ENCODE measurements around the gene FRMD4B.

The FRMD4B gene

DNA sequence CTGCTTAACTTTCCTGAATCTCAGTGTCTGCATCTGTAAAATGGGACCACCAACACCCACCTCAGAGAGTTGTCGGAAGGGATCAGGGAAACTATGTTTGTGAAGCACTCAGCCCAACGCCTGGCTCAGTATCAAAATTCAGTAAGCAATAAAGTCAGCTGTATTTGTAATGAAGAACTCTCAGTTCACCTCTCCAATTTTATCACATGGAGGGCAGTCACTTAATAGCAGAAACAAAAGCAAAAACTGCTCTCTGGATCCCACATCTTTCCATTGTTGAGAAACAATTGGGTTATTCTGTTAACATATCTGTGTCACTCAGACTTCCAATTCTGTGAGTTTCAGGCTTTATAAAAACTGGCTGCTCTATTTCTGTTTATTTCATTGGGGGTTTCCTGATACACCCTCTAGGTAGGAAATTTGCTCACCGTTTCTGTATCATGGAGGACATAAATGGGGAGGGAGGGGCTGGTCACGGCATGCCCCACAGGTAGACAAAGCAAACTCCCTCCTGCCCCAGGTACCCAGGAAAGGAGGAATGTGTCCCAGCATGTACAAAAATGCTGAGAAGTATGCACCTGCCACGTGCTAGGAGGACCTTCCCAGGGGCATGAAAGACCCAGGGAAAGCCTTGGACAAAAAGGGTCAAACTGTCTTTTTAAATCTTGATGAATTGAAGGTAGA, 182.1 kb downstream of the FRMD4B start:
- DNase-seq (ENCODE audit: low read depth), result no peak

DNA sequence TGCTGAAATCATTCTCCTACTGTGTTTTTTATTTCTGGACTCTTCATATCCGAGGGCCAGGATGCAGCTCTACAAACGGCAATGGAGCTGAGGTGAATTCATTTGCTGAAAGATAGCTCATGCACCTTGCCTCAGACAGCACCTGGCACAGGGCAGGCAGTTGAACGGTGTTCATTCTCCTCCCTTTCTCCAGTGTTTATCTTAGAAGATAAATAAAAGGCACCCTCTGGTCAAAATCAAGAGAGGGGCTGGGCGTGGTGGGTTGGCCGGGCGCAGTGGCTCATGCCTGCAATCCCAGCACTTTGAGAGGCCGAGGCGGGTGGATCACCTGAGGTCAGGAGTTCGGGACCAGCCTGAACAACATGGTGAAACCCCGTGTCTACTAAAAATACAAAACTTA, 184.2 kb downstream of the FRMD4B start:
- DNase-seq (ENCODE audit: low read depth), result no peak

DNA sequence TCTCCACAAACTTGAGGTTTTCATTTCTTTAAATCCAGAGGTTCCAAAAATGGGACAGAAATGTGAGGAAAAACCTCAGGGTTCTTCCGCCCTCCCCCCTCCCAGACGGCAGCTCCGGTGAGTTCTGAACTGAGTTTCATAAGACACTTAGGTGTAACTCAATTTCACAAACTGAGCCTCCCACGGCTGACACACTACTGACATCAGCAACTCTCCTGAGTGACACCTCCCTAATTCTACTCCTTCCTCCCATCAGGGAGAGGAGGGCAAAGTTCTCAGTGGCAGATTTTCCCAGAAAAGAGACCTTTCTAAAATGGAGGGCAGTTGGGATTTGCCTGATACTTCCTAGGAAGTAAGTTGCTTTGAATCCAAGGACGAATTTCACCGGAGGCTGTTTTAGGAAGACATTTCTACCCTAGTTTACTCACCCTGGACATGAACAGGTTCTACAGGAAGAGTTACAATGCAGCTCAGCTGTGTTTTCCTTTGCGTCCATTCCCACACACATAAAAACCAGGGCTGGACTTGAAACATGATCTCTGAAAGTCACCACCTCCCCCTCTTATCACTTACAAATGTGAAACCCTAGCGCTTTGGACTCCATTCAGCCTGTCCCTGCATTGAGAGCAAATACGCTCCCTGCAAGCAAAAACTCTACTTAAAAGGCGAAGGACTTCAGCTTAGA, 185.4 kb downstream of the FRMD4B start:
- DNase-seq (ENCODE audit: low read depth), result no peak

DNA sequence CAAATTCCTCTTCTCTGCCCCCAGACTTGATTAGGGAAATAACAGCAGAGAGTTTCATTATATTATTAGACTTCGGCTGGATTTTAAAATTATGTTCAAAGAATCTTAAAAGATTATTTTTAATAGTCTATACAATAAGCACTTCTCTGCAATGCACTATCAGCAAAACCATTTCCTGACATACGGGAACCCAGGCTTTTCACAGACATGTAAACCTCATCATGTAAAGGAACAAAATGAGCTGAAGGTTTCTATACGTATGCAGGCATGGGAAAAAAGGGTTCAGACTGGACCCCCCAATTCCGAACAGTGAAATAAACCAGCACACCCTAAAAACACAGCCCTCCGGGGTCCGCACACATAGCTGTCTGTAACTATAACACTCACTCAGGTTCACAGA, 185.9 kb downstream of the FRMD4B start:
- no peak for DNase-seq (ENCODE audit: low read depth)

DNA sequence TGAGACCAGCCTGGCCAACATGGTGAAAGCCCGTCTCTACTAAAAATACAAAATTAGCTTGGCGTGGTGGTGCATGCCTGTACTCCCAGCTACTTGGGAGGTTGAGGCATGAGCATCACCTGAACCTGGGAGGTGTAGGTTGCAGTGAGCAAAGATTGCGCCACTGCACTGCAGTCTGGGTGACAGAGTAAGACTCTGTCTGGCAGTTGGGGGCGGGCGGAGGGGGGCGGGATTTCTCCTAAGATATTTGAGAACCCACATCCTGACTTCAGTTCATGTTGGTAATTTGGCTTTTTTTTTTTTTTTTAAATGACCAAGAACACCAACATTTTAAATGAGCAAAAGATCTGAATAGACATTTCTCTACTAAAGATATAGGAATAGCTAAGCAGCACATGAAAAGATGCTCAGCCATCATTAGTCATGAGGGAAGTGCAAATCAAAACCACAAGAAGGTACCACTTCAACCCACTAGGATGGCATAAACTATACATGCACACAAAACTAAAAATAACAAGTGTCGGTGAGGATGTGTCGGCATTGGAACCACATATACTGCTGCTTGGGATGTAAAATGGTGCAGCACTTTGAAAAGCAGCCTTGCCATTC, 187.9 kb downstream of the FRMD4B start:
- DNase-seq (ENCODE audit: low read depth), result no peak

DNA sequence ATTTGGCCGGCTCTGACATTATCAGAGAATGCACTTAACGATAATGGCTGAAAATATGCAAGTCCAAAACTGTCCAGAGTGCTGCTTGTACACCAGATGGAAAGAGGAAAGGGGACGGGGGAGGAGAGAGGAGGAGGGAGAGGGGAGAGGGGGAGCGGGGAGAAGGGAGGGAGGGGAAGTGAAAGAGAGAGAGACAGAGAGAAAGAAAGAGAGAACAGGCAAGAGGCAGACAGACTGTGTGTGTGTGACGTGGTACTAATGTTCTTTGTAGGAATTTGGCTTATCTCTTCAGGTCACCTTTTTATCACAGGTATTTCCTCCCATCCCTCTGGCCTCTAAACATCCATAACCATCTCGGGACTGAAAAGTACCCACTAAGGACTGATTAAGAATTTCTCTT, 188.4 kb downstream of the FRMD4B start:
- DNase-seq (ENCODE audit: low read depth), result no peak

DNA sequence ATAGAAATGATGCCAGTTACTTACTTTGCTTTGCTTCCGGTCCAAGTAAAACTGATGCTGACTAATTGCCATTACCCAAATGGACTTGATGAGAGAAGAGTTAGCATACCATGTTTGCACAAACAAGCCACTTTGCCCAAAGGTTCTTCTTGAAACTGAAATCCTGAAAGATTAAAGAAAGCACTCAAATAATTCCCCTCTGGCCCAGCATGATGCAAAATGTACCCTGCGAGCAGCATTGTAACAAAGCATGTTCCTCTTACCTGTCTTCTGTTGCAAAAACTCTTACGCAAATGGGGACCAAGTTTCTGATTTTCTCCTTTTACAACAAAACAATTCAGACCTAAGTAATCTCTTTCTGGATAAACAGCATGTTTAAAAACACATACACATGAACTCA, 189.0 kb downstream of the FRMD4B start:
- DNase-seq (ENCODE audit: low read depth), result no peak

DNA sequence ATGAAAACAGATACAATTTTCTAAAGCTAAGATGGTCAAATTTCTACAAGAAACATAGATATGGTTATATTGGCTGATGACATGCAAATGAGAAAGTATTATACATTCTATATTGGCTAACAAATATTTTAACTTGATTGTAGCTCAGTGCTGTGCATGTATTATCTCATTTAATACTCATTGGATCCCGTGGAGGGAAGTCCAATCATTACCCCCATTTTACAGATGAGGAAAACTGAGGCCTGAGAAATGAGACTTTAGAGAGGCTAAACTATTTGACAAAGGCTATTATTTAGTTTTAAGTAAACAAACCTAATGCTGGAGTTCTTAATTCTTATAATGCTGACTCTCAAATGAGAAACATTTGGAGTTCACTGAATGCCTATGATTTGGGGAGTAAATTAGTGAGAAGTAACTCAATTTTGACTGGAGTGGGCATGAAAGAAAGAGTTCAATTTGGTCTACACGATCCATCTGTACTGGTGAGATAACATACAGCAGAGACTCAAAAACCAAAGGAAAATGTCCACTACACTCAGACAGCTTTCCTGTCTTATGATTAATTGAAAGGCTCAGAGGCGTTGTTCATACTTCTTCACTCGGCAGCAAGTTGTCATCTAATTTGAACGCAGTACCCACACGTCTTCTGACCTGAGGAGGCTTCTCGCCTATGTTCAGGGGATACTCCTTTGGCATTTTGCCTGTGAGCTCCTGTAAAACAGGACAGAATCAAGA, 191.3 kb downstream of the FRMD4B start:
- DNase-seq (ENCODE audit: low read depth), result no peak

DNA sequence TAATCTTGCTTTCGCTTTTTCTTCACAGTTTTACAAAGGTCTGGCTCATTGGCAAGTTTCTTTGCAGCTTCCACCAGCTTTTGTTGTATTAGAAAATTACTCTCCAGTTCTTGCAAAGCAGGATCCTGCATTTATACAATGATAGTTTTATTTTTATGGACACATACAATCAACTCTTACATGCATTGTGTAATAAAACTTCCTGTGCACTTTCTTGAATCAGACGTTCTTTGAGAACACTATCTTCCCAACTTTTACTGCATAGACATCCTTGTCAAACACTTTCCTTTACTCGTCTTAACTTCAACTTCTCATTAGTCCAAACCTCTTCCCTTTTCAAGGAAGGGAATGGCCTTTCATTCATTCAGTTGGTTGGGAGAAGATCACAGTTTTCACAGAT, 192.1 kb downstream of the FRMD4B start:
- no peak for DNase-seq (ENCODE audit: low read depth)

DNA sequence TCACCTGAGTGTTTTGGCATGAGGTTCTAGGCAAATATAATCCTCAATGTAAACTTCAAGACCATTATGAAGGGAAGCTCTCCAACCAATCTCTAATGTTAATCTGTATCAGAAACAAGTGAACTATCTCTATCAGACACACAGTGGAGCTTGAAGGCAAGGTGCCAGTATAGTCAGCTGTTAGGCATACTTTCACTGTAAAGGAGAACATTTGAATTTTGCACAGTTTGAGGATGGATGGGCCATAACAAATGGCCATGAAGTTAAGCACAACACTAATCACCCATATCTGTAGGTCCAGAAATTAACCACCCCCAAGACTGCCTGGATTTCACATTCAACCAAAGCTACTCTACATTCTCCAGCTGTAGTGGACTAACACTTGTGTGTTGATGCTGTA, 194.4 kb downstream of the FRMD4B start:
- DNase-seq (ENCODE audit: low read depth), result no peak

DNA sequence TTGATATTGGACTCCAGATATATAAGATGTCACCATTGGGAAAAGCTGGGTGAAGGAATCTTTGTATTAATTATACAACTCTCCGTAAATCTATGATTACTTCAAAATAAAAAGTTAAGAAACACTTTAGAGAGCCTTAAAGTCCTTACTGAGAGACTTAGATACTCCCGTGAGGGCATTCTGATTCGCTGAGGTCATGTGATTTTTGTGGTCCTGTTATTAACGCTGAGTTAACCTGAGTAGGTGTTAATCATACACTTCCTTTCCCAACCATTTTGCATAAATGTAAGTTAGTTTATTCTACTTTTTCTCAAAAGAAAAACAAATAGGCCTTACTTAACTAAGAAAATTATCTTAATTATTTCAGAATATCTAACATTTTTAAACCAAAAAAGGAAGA, 196.4 kb downstream of the FRMD4B start:
- DNase-seq (ENCODE audit: low read depth), result no peak

DNA sequence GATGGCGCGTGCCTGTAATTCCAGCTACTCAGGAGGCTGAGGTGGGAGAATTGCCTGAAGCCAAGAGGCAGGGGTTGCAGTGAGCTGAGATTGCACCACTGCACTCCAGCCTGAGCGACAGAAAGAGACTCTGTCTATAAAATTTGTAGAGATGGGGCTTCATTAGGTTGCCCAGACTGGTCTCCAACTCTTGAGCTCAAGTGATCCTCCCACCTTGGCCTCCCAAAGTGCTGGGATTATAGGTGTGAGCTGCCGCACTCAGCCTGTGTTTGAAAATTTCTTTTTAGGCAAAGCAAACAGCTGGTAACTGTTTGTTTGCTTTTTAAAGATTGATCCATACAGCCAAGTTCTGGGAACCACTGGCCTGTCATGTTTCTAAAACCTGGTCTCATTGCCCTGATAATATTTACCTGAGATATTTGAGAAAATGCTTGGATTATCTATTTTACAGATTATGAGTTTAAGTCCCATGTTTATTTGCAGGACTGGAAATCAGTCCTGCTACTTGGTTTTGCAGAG, 199.3 kb downstream of the FRMD4B start:
- DNase-seq (ENCODE audit: low read depth), result no peak

DNA sequence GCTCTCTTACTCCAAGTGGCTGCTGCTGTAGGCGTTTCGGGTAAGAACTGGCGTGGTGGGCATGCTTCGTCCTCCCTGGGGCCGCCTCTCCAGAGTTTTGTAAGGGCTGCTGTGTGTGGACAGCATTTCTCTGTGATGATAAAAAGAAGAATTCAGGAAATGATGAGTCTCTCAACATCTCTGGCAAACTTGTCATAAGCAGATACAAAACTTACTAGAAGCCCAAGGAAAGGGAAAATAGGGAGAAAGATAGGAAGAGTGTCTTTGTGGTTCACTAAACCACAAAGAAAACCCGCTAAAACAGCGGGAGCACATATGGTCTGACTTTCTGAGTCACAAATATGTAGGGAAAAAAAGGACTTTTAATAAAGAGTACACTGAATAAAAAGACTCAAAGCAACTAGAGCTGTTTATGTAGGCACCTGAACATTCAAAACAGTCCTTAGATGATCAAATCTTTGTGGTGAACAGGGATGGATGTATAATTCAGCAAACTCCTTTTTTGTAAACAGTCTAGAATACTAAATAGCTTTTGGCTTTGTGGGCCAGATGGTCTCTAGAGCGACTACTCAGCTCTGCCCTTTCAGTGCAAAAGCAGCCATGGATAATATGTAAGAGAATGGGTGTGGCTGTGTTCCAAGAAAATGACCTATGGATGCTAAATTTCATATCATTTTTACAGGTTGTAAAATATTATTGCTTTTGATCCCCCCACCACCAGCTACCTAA, 203.1 kb downstream of the FRMD4B start:
- DNase-seq (ENCODE audit: low read depth), result no peak

DNA sequence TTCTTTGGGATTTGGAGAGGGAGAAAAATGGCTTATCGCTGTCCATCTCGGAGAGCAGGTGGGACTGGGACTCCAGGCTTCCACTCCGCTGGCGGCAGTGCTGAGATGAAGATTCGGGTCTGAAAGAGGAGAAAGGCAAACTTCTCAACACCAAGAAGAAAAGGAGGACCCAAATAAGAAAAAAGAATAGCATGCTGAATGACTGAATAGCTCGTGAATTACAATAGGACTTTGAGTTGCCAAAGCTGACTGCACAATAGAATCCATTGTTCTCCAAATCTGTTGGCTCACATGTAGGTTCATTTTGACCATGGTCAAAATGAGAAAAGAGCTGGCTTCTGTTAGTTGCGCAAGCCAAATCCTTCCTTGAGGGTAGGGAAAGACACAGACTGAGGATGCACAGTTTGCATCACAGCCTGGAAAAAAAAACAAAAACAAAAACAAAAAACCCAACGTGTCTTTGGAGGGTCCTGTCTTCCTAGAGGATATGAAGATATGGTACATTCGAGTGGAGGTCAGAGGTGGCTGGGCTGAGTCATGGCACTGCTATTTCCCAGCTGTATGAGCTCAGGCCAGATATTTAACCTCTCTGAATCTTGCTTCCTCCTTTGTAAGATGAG, 204.2 kb downstream of the FRMD4B start:
- no peak for DNase-seq (ENCODE audit: low read depth)

DNA sequence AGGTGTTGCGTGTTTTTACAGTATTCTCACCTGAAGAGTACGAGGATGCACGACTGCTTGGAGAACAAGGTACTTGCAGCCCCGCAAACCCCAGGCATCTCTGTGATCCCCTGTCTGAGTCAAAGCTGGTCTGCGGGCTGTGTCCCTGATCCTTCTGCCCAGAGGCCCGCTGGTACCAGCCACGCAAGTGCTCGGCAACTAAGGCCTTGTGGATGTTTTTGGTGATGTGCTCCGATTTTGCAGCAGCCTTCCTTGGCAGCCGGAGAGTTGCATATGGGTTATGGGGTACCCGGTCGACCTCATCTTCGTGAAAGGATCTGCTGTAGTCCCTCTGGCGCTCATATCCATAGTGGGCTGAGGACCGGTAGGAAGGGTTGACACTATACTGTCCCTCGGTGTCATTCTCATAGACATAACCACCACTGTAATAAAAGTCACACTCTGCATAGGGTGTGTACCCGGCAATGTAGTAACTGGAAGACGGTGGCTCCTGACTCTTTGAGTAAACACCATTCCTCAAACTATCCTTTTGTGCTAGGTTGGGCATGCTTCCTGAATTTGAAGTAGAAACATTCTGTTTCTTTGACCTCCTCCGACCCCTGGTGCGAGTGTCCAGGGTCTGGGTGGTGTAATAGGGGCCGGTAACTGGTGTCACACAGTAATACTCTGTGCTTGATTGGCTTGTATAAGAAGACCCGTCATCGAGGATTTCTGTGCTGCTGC, 204.9 kb downstream of the FRMD4B start:
- DNase-seq (ENCODE audit: low read depth), result no peak

DNA sequence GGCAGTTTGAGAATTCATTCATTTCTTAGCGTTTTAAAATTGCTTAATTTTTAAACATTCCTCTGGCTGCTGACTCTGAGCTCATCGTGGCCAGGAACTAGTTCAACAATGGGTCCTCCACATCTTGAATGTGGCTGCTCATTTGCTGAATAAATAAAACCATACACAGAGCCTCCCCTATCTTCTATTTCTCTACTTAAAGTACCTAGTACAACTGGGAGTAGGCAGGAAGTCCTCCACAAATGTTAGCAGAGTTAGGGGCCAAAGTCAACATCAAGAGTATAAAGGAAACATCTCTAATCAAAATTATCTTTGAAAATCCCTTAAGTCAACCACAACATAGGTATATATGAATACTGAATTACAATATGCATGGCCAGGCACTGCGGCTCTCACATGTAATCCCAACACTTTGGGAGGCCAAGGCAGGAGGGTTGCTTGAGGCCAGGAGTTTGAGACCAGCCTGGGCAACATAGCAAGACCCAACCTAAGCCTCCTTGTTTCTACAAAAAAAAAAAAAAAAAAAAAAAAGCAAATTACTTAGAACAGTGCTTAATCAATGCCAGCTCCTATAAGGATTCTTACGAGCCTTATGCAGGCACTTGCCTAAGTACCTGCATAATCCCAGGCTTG, 206.0 kb downstream of the FRMD4B start:
- DNase-seq (ENCODE audit: low read depth), result no peak

DNA sequence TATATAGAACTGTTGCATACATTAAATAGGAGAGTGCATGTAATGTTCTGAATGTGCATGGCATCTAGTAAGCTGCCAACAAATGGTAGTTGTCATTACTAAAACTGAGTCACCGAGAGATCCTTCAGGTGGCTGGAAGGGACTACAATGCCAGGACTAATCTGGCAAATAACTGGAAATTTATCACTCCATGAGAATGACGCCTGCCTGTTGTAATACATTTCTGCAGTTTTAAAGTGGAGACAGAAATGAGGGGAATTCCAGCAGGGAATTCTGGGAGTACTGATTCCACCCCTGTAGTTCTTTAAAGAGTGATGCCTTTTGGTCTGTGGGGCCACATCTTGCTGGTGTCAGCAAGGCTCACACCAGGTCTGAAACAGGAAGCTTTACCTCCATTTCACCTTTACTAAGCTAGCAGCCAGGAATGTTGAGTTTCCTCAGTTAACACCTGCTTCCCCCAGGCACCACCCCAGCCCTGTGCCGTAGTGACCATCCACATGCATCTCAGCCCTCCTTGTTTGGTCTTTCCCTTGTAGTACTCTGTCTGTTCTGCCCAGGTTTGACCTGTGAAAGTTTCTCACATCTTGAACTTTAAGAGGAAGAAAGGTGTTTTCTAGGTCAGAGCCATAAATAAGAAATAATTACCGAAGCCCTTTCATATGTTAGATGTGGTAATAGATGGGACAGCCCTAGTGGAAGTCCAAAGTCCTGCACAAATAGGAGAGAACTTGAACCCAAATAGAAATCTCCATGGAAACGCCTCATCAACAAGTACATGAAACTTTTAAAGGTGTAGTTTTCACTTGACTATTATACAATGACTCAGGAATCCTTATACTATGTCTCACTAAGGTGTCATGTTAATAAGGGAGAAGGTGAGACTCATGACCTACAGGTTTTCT, 206.8 kb downstream of the FRMD4B start:
- DNase-seq (ENCODE audit: low read depth), result no peak

DNA sequence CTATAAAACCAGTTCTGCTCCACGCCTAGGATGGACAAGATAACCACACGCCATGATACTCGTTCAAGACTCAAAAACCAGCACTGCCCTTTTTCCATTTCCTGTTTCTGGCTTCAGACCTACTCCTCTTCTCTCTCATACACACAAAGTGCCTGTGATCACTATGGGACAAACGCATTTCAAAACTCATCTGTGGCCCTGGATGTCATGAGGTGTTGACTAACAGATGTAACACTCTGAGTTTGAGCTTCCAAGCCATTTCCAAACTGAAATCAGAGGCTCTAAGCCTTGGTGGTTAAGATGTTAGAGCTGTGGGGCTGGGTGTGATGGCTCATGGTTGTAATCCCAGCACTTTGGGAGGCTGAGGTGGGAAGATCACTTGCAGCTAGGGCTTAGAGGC, 207.8 kb downstream of the FRMD4B start:
- DNase-seq (ENCODE audit: low read depth), result no peak
